Smooth muscle cell (in vitro differentiated cells): Measurements from ENCODE around the gene MACROD2. TPM values are rescaled to one million over a fixed set of nuclear protein-coding genes. Genes with fewer than 3 reads are reported as not detected.

Source experiments
- DNase-seq: peaks from one replicate; lab custom pipeline; 2025; ENCODE audit not compliant: unreplicated experiment; lab: John Stamatoyannopoulos, UW
- H2AFZ ChIP-seq: fragments of 200-600 bp; sonication (generic); 2 replicates; pipeline ENCODE4 v1.6.0; 2016; ENCODE audit warnings: antibody characterized with exemption, low read depth, mild to moderate bottlenecking
- H3F3A ChIP-seq: fragments of 200-600 bp; sonication (generic); 2 replicates; pipeline ENCODE4 v1.6.0; 2017; ENCODE audit warnings: antibody characterized with exemption, low read depth
- H3K27ac ChIP-seq: fragments of 200-600 bp; sonication (generic); 2 replicates; pipeline ENCODE4 v1.5.1; 2016; ENCODE audit warnings: low read depth, mild to moderate bottlenecking
- H3K27me3 ChIP-seq: fragments of 200-600 bp; sonication (generic); 2 replicates; pipeline ENCODE4 v1.6.1; 2016; ENCODE audit warnings: low read depth, mild to moderate bottlenecking
- H3K36me3 ChIP-seq: fragments of 200-600 bp; sonication (generic); 2 replicates; pipeline ENCODE4 v1.5.1; 2016; ENCODE audit warnings: low read depth
- H3K4me1 ChIP-seq: fragments of 200-600 bp; sonication (generic); 2 replicates; pipeline ENCODE4 v1.5.1; 2016; ENCODE audit warnings: low read depth
- H3K4me2 ChIP-seq: fragments of 200-600 bp; sonication (generic); 2 replicates; pipeline ENCODE4 v1.6.0; 2016; ENCODE audit warnings: mild to moderate bottlenecking
- H3K4me3 ChIP-seq: fragments of 200-600 bp; sonication (generic); 2 replicates; pipeline ENCODE4 v1.5.1; 2016; ENCODE audit warnings: mild to moderate bottlenecking
- H3K79me2 ChIP-seq: fragments of 200-600 bp; sonication (generic); 2 replicates; pipeline ENCODE4 v1.6.0; 2016; ENCODE audit warnings: low read depth, mild to moderate bottlenecking
- H3K9ac ChIP-seq: fragments of 200-600 bp; sonication (generic); 2 replicates; pipeline ENCODE4 v1.6.0; 2016; ENCODE audit warnings: low read depth
- H3K9me3 ChIP-seq: fragments of 200-600 bp; sonication (generic); replicated peaks from 2 replicates; pipeline ENCODE4 v1.5.1; 2016; ENCODE audit warnings: low read depth
- H4K20me1 ChIP-seq: fragments of 200-600 bp; sonication (generic); 2 replicates; pipeline ENCODE4 v1.6.0; 2016; ENCODE audit warnings: low read depth
- WGBS: methylation state at CpG from one replicate; pipeline ENCODE4 v1.1.7; 2016; ENCODE audit warnings: low lambda C conversion rate; 5-methylcytosine and 5-hydroxymethylcytosine counted together
- polyA plus RNA-seq: library from polyadenylated mRNA; unstranded; fragments of >200 nt; fragmentation: Nextera tagmentation; extraction: Ambion mirVana; gene quantifications from 2 replicates; pipeline ENCODE4 v1.2.1, GENCODE V29; 2016
- total RNA-seq: library from RNA; depleted of rRNA; stranded (reverse); fragments of >200 nt; gene quantifications from 2 replicates; pipeline ENCODE4 v1.2.3, GENCODE V29; 2014
- TF ChIP-seq, protein P1 (sequence below): fragments of 200-600 bp; sonication (generic); IDR thresholded peaks from 2 replicates; pipeline ENCODE4 v1.5.1; 2017; ENCODE audit warnings: borderline replicate concordance, mild to moderate bottlenecking, antibody characterized with exemption; ENCODE audit not compliant: insufficient read depth, poor library complexity, severe bottlenecking

Gene MACROD2
- total and polyA plus RNA-seq, 2 experiments from 2014 or later: 0.04 to 0.32 TPM

DNA sequence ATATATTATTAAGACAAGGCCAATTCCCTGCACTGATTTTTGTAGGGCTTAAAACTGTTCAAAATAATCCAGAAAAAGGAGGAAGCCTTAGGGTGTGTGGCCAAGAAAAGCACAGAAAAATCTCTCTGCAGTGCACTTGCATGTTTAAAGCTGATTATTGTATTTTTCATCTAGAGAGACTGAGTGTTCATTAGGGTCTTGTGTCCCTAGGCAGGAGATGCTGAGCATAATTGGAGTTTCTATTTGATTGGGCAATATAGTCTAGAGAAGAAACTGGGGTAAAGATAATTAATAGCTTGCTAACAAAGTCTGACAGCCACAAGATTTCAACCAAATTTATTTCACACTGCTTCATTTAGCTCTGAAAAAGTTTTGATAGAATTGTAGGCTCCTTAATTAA is 339.7 kb downstream of the MACROD2 start:
- peaks cover 51% of the 10 kb centered on the region for H3K4me1 ChIP-seq
- no peaks in the 10 kb centered on the region for H4K20me1 ChIP-seq
- TF ChIP-seq, protein P1, sequence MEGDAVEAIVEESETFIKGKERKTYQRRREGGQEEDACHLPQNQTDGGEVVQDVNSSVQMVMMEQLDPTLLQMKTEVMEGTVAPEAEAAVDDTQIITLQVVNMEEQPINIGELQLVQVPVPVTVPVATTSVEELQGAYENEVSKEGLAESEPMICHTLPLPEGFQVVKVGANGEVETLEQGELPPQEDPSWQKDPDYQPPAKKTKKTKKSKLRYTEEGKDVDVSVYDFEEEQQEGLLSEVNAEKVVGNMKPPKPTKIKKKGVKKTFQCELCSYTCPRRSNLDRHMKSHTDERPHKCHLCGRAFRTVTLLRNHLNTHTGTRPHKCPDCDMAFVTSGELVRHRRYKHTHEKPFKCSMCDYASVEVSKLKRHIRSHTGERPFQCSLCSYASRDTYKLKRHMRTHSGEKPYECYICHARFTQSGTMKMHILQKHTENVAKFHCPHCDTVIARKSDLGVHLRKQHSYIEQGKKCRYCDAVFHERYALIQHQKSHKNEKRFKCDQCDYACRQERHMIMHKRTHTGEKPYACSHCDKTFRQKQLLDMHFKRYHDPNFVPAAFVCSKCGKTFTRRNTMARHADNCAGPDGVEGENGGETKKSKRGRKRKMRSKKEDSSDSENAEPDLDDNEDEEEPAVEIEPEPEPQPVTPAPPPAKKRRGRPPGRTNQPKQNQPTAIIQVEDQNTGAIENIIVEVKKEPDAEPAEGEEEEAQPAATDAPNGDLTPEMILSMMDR: no peak
- H3K4me3 ChIP-seq: peak overlapping the region; percentile 67
- H2AFZ ChIP-seq: peak overlapping the region; percentile 19
- no peaks in the 10 kb centered on the region for H3K27me3 ChIP-seq
- no peaks in the 10 kb centered on the region for H3K36me3 ChIP-seq
- no peaks in the 10 kb centered on the region for H3F3A ChIP-seq
- no peaks in the 10 kb centered on the region for H3K9me3 ChIP-seq
- no peak for DNase-seq
- H3K79me2 ChIP-seq: peaks cover 50% of the 10 kb centered on the region
- H3K9ac ChIP-seq: peak overlapping the region; percentile 63
- no peak overlapping the region for H3K27ac ChIP-seq
- H3K4me2 ChIP-seq: peak overlapping the region; percentile 83

DNA sequence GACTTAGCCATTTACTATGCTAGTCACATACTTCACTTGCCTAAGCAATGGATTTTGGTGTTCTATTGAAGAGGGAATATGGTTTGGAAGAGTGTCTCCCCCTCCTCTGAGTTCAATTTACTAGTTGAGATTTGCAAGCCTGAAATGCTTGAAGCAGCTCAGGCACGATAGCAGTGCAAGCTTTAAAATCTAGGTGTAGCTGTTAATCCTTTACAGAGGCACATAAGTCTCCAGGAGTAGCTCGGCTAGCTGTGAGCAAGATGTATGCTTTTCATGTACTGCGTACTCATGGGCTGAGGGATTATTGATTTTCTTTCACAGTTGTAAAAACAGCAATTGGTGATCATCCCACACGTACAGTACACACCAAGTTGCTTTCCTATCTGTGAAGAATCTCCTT is 341.4 kb downstream of the MACROD2 start:
- Histone ChIP-seq H4K20me1 (no peaks in the 10 kb centered on the region), H3K9me3 (no peaks in the 10 kb centered on the region), H3K9ac (peak overlapping the region; percentile 66), H3F3A (no peaks in the 10 kb centered on the region), H3K36me3 (no peaks in the 10 kb centered on the region), H2AFZ (peak overlapping the region; percentile 44), H3K4me3 (peak overlapping the region; percentile 67), H3K27me3 (no peaks in the 10 kb centered on the region), H3K4me2 (peak overlapping the region; percentile 83), H3K4me1 (peaks cover 40% of the 10 kb centered on the region), H3K27ac (peak overlapping the region; percentile 52), H3K79me2 (peaks cover 45% of the 10 kb centered on the region)
- 12% methylated on average over 4 of the region's 4 CpGs for WGBS
- DNase-seq: no peak
- TF ChIP-seq, protein P1: no peak

DNA sequence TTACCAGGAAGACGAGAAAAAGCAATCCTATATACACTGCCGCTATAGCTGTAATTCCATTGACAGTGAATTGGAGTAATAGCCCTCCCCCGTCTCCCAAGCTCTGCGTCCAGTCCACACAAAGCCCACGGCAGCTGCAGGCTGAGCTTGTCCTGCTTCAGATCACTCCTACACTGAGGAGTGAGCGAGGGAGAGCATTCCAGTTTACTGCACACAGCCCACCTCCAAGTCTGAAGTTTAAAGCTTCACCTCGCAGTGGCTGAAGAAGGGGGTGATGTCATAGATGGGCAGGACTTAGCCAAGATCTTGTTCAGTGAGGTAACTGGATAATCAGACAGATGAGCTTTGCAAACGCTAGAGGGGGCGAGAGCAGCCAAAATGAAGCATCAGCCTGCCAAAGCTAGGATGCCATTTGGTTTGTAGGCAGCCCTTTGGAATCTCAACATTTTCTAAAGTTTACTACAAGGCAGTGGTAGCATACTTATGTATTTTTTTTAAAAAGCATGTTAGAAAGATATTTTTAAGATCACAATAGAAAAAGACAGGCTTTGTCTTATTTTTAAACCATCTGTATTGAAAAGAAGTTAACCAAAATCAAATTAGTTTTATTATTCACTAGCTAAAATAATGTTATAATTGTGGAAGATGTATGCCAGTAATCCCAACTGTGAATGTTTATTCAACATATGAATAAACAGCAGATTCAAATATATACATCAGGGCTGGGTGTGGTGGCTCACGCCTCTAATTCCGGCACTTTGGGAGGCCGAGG is 342.3 kb downstream of the MACROD2 start, which contains the start of gene FLRT3:
FLRT3 (minus strand) TSS at position 213 of the 772 bp plus-strand sequence. CDS start 10,106 bp downstream, outside the sequence.
- no peaks in the 10 kb centered on the region for H3K27me3 ChIP-seq
- 26% methylated on average over 12 of the region's 12 CpGs for WGBS
- H3K4me2 ChIP-seq: peak within 1 kb of the TSS; percentile 83
- H3K9ac ChIP-seq: peak within 1 kb of the TSS; percentile 66
- H3F3A ChIP-seq: no peaks in the 10 kb centered on the region
- no peaks in the 10 kb centered on the region for H4K20me1 ChIP-seq
- TF ChIP-seq, protein P1: peak; percentile 78
- peak within 1 kb of the TSS; percentile 52 for H3K27ac ChIP-seq
- H3K4me3 ChIP-seq: peak within 1 kb of the TSS; percentile 67
- H3K4me1 ChIP-seq: peaks cover 31% of the 10 kb centered on the region
- peak within 1 kb of the TSS; percentile 44 for H2AFZ ChIP-seq
- no peaks in the 10 kb centered on the region for H3K9me3 ChIP-seq
- H3K79me2 ChIP-seq: peaks cover 36% of the 10 kb centered on the region
- peak; percentile 27 for DNase-seq
- H3K36me3 ChIP-seq: no peaks in the 10 kb centered on the region

DNA sequence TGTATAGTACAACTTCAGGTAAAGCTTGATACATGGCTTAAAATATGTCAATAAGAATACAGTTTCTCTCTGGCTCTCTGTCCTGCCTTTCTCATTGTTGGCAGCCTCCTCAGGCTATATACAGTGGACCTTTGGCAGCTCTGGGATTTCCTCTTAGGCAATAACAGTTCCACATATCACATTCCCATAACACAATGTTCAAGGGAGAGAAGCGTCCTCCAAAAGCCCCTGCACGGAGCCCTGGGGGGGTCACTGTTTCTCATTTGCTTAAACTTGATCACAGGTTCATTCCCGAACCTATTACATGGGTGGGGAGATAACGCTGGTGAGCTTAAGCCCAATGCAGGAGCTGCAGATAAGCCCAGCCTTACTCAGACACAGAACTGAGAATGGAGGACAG is 346.5 kb downstream of the MACROD2 start:
- Histone ChIP-seq H3K9me3 (no peaks in the 10 kb centered on the region), H3K9ac (no peak overlapping the region), H3F3A (no peaks in the 10 kb centered on the region), H2AFZ (no peak overlapping the region), H3K4me3 (no peak overlapping the region), H3K27me3 (no peaks in the 10 kb centered on the region), H3K4me1 (peaks cover 8% of the 10 kb centered on the region), H3K79me2 (no peaks in the 10 kb centered on the region), H3K36me3 (no peaks in the 10 kb centered on the region), H3K4me2 (no peak overlapping the region), H4K20me1 (no peaks in the 10 kb centered on the region), H3K27ac (no peak overlapping the region)
- no peak for DNase-seq
- 74% methylated on average over 4 of the region's 4 CpGs for WGBS
- TF ChIP-seq, protein P1: no peak
